HL-60 (cell line): Measurements from ENCODE around the gene SUSD2.
"Not testable (repeated sequence)": the region's sequence is repeated elsewhere in the genome, so short reads cannot be mapped to it uniquely, and the experiment has no call there.

Source experiments
- DNase-seq, 2 experiments: peaks; one replicate each; pipeline ENCODE4 v3.0.0-alpha.2; 2010 to 2020; ENCODE audit warnings: low read depth in 1 of 2, low spot score in 1 of 2
- H3K27ac ChIP-seq: fragments of 250-450 bp; sonication (Bioruptor Pico); replicated peaks from 2 replicates; pipeline ENCODE4 v1.5.1; 2020; ENCODE audit warnings: mild to moderate bottlenecking, moderate library complexity
- H3K27me3 ChIP-seq: fragments of 250-450 bp; sonication (Bioruptor Pico); 2 replicates; pipeline ENCODE4 v1.5.1; 2021; ENCODE audit warnings: mild to moderate bottlenecking, moderate library complexity; ENCODE audit not compliant: insufficient read depth, poor library complexity, severe bottlenecking
- H3K4me3 ChIP-seq: replicated peaks from 2 replicates; pipeline ENCODE4 v1.5.1; 2011; ENCODE audit warnings: mild to moderate bottlenecking, control low read depth, low read length; ENCODE audit not compliant: insufficient read depth
- GABPA ChIP-seq: IDR thresholded peaks from 2 replicates; pipeline ENCODE4 v1.6.1; 2012; ENCODE audit warnings: low read depth
- POLR2AphosphoS5 ChIP-seq: IDR thresholded peaks from 2 replicates; pipeline ENCODE4 v1.6.1; 2012; ENCODE audit warnings: low read depth
- SPI1 ChIP-seq: IDR thresholded peaks from 2 replicates; pipeline ENCODE4 v1.6.1; 2012; ENCODE audit warnings: low read depth, mild to moderate bottlenecking, borderline replicate concordance
- long read RNA-seq: library from polyadenylated mRNA; unstranded; transcript quantifications from one replicate; pipeline ENCODE4 v2.0.0, GENCODE V29; 2020
- TF ChIP-seq, protein P1 (sequence below): IDR thresholded peaks from one replicate; pipeline ENCODE4 v1.5.1; 2011; ENCODE audit warnings: low read length, control low read depth, inconsistent platforms; ENCODE audit not compliant: insufficient read depth
- TF ChIP-seq, protein P2 (sequence below): IDR thresholded peaks from 2 replicates; pipeline ENCODE4 v1.6.1; 2012; ENCODE audit warnings: low read depth; ENCODE audit not compliant: insufficient replicate concordance

SUSD2 gene, protein sequence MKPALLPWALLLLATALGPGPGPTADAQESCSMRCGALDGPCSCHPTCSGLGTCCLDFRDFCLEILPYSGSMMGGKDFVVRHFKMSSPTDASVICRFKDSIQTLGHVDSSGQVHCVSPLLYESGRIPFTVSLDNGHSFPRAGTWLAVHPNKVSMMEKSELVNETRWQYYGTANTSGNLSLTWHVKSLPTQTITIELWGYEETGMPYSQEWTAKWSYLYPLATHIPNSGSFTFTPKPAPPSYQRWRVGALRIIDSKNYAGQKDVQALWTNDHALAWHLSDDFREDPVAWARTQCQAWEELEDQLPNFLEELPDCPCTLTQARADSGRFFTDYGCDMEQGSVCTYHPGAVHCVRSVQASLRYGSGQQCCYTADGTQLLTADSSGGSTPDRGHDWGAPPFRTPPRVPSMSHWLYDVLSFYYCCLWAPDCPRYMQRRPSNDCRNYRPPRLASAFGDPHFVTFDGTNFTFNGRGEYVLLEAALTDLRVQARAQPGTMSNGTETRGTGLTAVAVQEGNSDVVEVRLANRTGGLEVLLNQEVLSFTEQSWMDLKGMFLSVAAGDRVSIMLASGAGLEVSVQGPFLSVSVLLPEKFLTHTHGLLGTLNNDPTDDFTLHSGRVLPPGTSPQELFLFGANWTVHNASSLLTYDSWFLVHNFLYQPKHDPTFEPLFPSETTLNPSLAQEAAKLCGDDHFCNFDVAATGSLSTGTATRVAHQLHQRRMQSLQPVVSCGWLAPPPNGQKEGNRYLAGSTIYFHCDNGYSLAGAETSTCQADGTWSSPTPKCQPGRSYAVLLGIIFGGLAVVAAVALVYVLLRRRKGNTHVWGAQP
- long read RNA-seq: 0 reads

DNA sequence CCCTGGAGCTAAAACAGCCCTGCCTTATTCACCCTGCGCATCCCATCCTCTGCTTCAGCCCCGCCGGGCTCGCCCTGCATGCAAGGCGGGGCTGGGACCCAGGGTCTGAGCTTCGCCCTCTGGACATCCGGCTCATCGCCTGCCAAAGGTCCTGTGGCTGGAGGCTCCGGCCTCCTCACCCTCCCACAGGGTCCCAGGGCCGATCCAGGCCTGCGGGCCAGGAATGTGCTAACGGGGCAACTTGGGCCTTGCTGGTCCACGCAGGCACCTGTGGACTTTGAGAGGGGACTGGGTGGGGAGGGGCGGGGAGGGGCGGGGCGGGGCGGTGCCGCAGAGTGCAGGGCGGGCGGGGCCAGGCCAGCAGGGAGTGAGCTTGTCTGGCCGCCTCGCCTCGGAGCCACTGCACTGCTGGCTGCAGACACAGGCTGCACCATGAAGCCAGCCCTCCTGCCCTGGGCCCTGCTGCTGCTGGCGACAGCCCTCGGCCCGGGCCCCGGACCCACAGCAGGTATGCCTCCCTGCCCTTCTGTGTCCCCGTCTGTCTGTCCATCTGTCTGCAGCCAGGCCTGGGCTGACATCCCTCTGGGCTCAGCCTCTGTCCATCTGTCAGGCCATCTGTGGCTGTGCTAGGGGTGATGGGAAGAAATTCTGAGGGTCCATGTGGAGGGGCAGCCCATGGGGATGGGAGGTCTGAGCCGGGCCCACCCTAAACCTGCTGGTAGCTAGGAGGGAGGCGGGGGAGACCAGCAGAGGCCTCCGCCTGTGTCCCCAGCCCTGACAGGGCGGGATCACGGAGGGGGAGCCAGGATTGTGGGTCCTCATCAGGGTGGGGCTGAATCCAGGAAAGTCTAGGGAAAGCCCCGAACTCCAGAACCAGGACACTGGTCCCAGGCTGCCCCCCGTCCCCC, at the start of gene SUSD2:
SUSD2 (plus strand) TSS at position 400 of the 908 bp plus-strand sequence; CDS start at position 433, 33 bp downstream.
- Histone ChIP-seq H3K4me3 (no peak within 1 kb of the TSS), H3K27ac (no peak within 1 kb of the TSS), H3K27me3 (no peaks in the 10 kb centered on the region)
- TF ChIP-seq, protein P1, sequence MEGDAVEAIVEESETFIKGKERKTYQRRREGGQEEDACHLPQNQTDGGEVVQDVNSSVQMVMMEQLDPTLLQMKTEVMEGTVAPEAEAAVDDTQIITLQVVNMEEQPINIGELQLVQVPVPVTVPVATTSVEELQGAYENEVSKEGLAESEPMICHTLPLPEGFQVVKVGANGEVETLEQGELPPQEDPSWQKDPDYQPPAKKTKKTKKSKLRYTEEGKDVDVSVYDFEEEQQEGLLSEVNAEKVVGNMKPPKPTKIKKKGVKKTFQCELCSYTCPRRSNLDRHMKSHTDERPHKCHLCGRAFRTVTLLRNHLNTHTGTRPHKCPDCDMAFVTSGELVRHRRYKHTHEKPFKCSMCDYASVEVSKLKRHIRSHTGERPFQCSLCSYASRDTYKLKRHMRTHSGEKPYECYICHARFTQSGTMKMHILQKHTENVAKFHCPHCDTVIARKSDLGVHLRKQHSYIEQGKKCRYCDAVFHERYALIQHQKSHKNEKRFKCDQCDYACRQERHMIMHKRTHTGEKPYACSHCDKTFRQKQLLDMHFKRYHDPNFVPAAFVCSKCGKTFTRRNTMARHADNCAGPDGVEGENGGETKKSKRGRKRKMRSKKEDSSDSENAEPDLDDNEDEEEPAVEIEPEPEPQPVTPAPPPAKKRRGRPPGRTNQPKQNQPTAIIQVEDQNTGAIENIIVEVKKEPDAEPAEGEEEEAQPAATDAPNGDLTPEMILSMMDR: no peak
- TF ChIP-seq SPI1 (no peak), GABPA (no peak), POLR2AphosphoS5 (no peak)
- TF ChIP-seq, protein P2, sequence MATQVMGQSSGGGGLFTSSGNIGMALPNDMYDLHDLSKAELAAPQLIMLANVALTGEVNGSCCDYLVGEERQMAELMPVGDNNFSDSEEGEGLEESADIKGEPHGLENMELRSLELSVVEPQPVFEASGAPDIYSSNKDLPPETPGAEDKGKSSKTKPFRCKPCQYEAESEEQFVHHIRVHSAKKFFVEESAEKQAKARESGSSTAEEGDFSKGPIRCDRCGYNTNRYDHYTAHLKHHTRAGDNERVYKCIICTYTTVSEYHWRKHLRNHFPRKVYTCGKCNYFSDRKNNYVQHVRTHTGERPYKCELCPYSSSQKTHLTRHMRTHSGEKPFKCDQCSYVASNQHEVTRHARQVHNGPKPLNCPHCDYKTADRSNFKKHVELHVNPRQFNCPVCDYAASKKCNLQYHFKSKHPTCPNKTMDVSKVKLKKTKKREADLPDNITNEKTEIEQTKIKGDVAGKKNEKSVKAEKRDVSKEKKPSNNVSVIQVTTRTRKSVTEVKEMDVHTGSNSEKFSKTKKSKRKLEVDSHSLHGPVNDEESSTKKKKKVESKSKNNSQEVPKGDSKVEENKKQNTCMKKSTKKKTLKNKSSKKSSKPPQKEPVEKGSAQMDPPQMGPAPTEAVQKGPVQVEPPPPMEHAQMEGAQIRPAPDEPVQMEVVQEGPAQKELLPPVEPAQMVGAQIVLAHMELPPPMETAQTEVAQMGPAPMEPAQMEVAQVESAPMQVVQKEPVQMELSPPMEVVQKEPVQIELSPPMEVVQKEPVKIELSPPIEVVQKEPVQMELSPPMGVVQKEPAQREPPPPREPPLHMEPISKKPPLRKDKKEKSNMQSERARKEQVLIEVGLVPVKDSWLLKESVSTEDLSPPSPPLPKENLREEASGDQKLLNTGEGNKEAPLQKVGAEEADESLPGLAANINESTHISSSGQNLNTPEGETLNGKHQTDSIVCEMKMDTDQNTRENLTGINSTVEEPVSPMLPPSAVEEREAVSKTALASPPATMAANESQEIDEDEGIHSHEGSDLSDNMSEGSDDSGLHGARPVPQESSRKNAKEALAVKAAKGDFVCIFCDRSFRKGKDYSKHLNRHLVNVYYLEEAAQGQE: no peak
- DNase-seq: no peak

DNA sequence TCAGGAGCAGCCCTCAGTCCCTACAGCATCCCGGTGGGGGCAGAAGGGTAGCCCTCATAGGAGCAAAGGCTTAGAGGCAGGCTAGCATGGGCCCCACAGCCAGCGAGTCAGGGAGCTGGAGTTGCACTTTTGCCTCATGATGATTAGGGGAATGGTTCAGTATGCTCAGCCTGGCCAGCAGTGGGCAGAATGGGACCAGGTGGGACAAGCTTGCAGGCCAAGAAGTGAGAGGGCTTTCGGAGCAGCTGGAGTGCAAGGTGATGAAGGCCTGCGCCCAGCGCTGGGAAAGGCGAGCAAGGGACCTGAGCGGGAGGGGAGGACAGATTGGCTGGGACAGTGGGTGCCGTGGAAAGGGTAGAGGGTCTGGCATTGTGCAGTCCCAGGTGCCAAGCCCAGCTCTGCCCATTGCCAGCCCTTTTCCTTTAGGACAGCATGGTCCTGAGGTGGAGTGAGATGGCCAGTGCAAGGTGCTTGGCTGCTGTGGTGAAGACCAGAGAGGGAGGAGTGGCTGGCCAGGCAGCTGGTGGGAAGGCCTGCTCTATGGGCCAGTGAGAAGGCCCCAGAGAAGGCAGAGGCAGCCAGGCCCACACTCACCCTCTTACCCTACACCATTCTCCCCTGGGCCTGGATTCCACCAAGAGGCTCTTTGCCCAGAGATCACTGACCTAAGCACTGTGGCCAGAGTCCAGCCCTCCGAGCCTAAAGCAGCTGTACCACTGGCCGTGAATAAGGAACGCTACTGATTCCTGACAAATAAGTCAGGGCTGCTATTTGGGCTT, 47.9 kb upstream of the SUSD2 start:
- H3K27me3 ChIP-seq: no peaks in the 10 kb centered on the region
- TF ChIP-seq, protein P2: no peak
- no peak for DNase-seq
- H3K4me3 ChIP-seq: no peak overlapping the region
- H3K27ac ChIP-seq: no peak overlapping the region

DNA sequence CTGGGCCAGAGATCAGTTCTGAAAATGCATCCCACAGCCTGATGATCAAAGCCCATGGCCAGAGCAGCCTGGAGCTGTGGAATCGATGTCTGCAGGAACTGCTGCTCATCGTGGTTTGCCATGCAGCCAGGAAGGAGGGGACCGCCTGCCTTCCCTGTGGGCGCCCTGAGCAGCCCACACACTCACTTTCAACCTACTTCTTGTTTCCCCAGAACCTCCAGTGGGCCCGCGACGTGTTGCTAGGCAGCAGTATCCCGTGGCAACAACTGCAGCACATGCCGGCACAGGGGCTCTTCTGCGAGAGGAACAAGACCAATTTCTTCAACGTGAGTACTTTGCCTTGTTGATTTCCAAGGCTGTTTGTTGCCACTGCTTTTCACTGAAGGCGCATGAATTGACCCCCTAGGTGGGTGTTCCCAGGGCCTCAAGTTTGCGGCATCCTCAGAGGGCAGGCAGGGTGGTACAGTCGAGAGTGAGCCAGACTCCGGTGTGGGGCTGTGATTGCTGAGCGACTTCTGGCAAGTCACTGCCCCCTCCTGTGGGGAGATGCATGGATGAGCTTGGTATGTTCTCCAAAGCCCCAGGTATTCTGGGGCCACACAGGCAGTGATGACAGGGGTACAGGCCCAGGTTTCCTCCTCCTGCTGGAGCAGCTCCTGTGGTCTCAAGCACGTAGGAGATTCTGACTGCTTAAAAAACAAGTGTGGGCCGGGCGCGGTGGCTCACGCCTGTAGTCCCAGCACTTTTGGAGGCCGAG, 47.0 kb upstream of the SUSD2 start:
- H3K27ac ChIP-seq: no peak overlapping the region
- TF ChIP-seq, protein P2: no peak
- no peak for TF ChIP-seq GABPA
- no peak for TF ChIP-seq POLR2AphosphoS5
- TF ChIP-seq, protein P1: no peak
- TF ChIP-seq SPI1: no peak; the same call in 1 of the 2 replicates
- DNase-seq: peak in 1 of 2 experiments; percentile 67
- no peak overlapping the region for H3K4me3 ChIP-seq
- no peaks in the 10 kb centered on the region for H3K27me3 ChIP-seq

DNA sequence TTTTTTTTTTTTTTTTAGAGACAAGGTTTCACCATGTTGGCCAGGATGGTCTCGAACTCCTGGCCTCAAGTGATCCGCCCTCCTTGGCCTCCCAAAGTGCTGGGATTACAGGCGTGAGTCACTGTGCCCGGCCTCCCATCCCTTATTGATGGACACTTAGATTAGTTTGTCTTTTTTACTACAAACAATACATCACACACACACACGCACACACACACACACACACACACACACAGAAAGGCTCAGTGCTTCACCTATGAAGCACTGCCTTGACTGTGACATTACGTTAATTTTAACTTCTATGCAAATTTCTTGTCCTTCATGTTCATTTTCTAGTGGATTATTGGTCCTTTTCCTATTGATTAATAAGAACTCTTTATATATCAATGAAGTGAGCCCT, 44.8 kb upstream of the SUSD2 start:
- not testable (repeated sequence) for DNase-seq, H3K4me3 ChIP-seq, H3K27me3 ChIP-seq, H3K27ac ChIP-seq
